HG02759 (cell line): ENCODE measurements around the gene EEF1A2.
A peak's percentile ranks its signal among the peaks of the same experiment; 100 is the strongest.
"Not testable (repeated sequence)": the region's sequence is repeated elsewhere in the genome, so short reads cannot be mapped to it uniquely, and the experiment has no call there.

Experiments used
- ATAC-seq: cut with Tn5 transposase; IDR thresholded peaks from one replicate; pipeline ENCODE4 v1.9.1; 2021; ENCODE audit warnings: mild to moderate bottlenecking, moderate library complexity; ENCODE audit not compliant: unreplicated experiment

EEF1A2 gene

DNA sequence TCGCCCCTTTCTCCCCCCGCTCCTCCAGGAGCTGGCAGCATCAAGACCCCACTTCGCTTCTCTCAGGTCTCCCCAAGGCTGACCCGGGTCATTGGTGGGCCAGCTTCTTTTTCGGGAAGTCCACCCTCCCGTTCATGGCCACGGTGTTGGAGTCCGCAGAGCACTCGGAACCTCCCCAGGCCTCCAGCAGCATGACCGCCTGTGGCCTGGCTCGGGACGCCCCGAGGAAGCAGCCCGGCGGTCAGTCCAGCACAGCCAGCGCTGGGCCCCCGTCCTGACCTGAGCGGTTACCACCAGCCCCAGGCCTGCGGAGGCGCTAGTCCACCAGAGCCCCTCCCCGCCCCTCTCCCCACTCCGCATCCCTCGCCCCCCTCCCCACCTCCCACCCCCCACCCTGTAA, 22.7 kb upstream of the EEF1A2 start:
- no peak for ATAC-seq

DNA sequence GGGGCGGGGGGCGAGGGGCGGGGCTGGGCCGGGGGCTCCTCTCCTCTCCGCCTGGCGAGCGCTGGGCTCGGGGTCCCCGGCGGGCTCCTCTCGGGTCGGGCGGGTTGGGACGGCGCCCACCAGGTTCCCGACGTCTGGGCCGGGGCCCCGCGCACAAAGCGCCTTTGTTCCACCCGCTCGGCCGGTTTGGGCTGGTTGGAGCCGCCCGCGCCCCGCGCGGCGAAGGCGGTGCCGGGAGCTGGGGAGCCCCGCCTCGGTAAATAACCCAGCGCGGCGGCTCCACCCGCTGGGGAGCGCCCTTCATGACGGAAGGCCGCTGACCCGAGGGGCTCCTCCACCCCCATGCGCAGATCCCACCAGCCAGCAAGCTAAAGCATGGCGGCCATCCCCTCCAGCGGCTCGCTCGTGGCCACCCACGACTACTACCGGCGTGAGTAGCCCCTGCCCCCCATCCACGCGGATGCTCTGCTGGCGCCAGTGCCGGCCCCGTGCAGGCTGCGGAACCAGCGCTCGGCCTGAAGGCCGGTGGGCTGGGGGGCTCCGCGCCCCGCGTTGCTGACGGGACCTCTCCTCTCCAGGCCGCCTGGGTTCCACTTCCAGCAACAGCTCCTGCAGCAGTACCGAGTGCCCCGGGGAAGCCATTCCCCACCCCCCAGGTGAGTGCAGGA, 22.2 kb upstream of the EEF1A2 start:
- ATAC-seq, result peak; percentile 54

- ATAC-seq, result peak; percentile 77
Measured at GRCh38 chr20:63520504-63520933, 21.6 kb upstream of the EEF1A2 start, which contains the start of gene PPDPF. Gene PPDPF (plus strand): TSS chr20:63520765. CDS start chr20:63521309, 544 bp downstream.

- ATAC-seq, result peak; percentile 44
Measured at GRCh38 chr20:63519668-63520503, 21.0 kb upstream of the EEF1A2 start.

DNA sequence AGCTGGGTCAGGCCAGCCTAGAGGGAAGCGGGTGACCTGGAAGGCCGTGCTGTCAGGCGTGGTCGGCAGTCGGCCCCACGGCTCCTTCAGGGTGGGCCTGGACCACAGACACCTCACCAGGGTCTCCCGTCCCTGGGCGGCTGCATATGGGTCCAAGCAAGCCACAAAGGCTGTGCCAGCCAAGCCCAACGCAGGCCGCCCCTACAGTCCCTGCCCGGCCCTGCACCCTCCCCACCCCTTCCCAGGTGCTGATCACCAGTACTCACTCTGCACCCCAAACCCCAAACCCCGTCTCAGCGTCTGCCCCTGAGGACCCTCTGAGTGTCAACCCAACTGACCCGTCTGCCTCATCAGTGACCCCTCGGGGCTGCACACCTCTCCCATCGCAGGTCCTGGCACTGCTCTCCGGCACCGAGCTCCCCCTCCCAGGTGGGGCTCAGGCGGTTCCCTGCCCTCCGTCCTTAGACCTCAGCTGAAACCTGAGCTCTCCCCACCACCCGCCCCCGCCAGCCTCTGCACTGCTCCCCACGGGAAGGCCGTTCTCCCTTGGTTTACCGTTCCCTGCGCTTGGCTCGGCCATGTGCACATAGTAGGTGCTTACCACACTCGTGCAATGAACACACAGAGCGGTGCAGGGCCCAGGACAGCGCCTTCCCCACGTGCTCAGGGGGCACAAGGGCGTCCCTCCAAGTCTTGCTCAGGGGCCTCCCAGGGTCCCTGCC, 20.2 kb upstream of the EEF1A2 start:
- ATAC-seq, result no peak

DNA sequence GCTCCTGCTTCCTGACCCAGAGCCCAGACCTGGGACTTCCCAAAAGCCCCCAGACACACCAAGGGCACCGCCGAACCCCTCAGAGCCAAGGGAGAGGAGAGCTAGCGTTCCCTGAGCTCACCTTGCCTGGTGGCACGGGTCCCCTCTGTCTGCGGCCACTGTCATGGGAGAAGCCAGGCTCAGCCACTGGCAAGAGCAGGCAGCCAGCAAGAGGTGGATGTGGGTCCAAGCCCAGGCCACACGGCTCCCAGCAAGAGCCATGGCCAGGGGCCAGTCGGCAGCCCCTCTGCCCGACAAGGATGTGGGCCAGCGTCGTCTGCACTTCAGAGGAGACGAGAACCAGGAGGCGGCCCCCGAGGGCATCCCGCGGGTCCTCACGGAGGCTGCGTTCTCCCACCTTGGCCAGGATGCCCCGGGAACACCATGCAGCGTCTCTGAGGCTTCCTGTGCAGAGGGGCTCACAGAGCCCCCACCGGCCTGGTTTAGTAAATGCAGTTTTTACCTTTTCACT, 19.5 kb upstream of the EEF1A2 start:
- ATAC-seq, result no peak

DNA sequence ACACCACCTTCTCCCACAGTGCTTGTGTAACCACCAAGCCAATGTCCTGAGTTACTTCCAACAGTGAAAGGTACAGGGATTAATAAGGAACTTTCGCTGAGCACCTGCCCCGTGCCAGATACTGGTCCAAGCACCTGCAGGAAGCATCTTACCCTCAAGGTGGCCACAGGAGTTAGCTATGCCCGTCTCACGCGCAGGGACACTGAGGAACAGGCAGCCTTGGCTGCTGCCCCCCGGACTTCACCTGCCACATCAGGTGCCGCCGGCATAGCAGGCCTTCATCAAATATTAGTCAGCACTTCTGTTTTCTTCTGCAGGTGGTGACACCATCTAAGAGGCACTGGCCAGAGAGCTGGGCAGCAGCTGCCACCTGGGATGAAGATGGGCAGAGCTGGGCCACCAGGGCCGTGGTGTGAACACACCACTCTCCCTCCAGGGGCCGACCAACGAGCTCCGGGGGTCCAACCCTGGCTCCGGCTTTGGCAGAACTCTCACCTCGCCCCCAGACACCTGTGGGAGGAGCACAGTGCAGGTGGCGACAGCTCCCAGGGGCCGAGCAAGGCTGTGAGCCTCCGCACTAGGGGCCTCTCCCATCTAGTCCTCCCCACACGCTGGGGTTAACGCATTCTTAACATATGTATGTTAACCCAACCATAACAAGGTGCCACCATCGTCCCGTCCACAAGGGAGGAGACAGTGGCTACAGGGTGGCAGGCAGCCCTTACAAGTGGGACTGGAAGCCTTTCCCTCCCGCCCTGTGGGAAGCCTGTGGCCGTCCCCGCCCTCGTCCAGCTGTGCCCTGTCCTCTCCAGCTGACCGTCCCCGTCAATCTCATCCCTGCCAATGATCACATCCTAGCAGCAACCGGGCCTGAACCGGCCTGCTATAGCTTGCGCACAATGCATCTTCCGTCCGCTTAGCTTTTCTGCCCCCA, 18.8 kb upstream of the EEF1A2 start:
- no peak for ATAC-seq

DNA sequence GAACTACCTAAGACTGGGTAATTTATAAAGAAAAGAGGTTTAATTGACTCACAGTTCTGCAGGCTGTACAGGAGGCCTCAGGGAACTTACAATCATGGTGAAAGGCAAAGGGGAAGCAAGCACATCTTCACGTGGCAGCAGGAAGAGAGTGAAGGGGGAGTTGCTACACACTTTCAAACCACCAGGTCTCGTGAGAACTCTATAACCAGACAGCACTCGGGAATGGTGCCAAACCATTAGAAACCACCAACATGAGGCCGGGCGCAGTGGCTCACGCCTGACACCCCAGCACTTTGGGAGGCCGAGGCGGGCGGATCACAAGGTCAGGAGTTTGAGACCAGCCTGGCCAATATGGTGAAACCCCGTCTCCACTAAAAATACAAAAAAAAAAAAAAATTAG, 15.6 kb upstream of the EEF1A2 start:
- ATAC-seq, result not testable (repeated sequence)

DNA sequence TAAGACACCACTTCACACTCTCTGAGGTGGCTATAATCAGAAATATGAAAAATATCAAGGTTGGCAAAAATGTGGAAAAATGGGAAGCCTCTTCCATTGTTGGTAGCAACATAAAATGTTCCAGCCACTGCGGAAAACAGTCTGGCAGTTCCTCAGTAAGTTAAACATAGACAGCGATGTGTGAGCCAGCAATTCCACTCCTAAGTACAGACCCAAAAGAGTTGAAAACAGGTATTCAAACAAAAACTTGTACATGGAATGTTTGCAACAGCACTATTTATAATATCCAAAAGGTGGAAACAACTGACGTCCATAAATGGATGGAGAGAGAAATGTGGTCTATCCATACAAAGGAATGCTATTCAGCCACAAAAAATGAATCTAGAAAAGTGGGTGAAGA, 14.3 kb upstream of the EEF1A2 start:
- ATAC-seq, result no peak

DNA sequence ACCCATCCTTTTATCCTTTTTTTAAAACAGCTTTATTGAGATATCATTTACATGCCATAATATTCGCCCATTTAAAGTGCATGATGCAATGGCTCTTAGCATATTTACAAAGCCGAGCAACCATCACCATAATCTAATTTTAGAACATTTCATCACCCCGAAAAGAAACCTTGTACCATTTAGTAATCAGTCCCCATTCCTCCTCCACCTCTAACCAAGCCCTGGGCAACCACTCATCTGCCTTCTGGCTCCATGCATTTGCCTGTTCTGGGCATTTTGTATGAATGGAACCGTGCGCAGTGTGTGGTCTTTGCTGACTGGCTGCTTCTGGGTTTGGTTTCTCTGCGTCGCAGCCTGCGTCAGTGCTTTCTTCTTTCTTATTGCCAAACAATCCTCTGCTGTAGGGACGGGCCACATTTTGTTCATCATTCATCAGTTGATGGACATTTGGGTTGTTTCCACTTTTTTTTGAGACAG, 10.2 kb upstream of the EEF1A2 start:
- ATAC-seq, result no peak

- no peak for ATAC-seq
Measured at GRCh38 chr20:63508072-63508768, 9.3 kb upstream of the EEF1A2 start.

- no peak for ATAC-seq
Measured at GRCh38 chr20:63507083-63507743, 8.3 kb upstream of the EEF1A2 start.

GRCh38 chr20:63505723-63506122, 6.8 kb upstream of the EEF1A2 start:
- no peak for ATAC-seq

DNA sequence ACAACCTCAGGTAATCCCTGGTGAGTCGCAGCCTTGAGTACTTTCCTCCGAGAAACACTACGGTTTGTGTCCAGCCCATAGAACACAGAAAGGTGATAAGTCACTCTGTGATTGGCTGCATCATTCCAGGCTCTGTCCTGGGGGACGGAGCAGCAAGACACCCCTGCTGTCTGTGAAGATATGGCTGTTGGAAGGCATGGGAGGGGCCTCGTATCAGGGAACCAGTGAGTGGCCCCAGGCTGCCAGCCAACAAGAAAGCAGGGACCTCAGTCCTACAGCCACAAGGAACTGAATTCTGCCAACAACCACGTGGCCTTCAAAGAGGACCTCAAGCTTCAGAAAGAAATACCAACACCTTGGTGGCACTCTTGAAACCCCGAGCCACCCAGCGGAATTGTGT, 6.4 kb upstream of the EEF1A2 start:
- no peak for ATAC-seq

GRCh38 chr20:63504642-63505041, 5.8 kb upstream of the EEF1A2 start:
- ATAC-seq, result no peak

DNA sequence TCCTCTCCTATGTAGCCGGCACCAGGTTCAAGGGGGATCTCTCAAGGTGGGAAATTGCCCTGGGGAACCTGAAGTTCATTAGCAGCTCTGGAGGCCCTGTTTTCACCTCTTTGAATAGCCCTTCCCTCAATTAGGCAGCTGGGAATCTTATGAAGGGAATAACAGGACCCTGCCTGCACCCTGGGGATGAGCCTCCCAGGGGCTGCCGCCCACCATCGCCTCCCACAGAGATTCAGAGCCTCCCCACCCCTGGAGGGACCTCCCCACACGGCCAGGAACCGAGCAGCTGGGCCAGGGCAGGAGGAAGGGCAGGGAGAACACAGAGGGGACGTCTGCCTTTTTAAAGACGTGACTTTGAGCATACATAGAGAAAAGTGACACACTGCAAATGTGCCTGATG, 4.6 kb upstream of the EEF1A2 start:
- no peak for ATAC-seq

DNA sequence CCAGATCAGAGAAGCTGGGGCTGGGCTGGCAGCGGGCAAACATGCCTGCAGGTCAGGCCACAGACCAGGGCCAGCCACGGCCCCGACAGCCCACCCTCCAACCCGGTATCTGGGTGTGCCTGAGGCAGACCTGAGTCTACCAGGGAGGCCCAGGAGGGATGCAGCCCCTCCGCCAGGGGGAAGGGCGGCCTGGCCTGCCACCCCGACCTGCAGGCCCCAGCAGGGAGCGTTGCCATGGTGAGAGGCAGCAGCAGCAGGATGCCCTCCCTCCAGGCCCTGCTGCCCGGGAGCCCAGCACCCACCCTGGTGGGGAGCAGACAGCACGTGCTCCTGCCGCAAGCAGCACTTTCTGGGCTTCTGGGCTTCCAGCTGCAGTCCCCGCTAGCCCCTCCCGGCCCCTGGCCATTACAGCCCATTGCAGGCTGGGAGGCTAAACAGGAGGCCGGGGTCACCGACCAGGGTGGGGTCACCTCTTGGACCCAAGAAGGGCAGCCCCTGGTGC, 3.8 kb upstream of the EEF1A2 start:
- ATAC-seq, result no peak

DNA sequence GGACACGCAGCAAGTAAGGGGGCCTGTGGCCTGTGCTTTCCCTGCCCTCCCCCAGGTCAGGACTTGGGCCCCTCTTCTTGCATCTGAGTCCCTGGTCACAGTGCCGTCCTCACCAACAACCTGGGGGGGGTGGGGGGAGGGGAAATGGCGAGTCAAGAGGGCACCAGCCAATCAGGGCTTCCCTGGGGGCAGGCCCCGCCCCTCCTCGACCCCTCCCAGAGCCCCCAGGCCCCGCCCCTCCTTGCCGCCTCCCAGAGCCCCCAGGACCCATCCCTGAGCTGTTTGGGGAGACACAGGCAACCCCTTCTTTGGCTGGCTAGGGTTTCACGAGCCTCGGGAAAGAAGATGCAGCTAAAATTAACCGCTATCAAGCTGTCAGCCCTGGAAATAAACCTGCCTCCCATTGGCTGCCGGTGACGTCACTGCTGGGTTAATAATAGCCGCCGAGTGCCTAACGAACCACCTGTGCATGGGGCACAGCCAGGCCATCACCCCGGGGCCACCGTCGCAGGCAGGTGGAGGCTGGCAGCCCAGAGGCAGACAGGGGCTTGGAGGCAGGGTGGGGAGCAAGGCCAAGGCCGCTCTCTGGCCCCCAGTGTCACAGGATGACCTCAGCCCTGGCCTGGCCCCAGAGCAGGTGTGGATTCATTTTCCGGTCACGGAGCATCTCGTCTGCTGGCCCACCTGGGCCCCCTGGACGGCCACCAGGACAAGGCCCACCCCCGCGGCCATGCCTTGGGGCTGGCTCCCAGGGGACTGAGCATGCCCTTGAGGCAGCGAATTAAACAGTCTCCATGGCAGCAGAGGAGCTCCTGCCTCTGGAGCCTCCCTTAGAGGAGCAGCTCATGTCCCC, 3.2 kb upstream of the EEF1A2 start:
- no peak for ATAC-seq
